Adrenal gland (tissue), 5 donors: Measurements from ENCODE around the gene ATCAY.

Experiments used
- POLR2A ChIP-seq, 2 donors: fragments of 450-650 bp; IDR thresholded peaks; one replicate each; pipeline ENCODE4 v1.6.1; 2017; ENCODE audit warnings: antibody characterized with exemption in 2 of 2, mild to moderate bottlenecking in 2 of 2, moderate library complexity in 1 of 2
- TF ChIP-seq, protein P1 (sequence below), 6 experiments: fragments of 450-650 bp in 4 of 6; fragments of 200-600 bp in 2 of 6; sonication (generic) in 1 of 6; IDR thresholded peaks; 1 replicate in 5 of 6; 2 replicates in 1 of 6; pipeline versions ENCODE4 v1.5.1 to v1.8.0; 2016 to 2021; ENCODE audit warnings: antibody characterized with exemption in 6 of 6, mild to moderate bottlenecking in 2 of 6, moderate library complexity in 1 of 6
- donor health status: DM: no; HTN: no; CAD: no.

DNA sequence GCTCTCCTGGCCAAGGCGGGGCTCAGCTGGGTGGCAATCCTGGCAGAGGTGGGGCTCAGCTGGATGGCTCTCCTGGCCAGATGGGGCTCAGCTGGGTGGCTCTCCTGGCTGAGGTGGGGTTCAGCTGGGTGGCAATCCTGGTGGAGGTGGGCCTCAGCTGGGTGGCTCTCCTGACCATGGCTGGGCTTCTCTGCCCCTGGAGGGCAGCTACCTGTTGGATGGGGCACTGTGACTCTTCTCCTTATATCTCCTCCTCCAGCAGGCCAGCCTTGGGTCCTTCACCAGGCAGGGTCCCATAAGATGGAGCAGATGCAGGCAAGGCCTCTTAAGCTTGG, 28.3 kb upstream of the ATCAY start:
- TF ChIP-seq, protein P1, sequence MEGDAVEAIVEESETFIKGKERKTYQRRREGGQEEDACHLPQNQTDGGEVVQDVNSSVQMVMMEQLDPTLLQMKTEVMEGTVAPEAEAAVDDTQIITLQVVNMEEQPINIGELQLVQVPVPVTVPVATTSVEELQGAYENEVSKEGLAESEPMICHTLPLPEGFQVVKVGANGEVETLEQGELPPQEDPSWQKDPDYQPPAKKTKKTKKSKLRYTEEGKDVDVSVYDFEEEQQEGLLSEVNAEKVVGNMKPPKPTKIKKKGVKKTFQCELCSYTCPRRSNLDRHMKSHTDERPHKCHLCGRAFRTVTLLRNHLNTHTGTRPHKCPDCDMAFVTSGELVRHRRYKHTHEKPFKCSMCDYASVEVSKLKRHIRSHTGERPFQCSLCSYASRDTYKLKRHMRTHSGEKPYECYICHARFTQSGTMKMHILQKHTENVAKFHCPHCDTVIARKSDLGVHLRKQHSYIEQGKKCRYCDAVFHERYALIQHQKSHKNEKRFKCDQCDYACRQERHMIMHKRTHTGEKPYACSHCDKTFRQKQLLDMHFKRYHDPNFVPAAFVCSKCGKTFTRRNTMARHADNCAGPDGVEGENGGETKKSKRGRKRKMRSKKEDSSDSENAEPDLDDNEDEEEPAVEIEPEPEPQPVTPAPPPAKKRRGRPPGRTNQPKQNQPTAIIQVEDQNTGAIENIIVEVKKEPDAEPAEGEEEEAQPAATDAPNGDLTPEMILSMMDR (IDR thresholded peaks at IDR 0.05) = no peak
- no peak for TF ChIP-seq POLR2A (IDR thresholded peaks at IDR 0.05)
